T-cell (primary cell): Measurements from ENCODE around the gene TMEM60. TPM values are rescaled to one million over a fixed set of nuclear protein-coding genes. Genes with fewer than 3 reads are reported as not detected.
"Not testable (repeated sequence)": the region's sequence is repeated elsewhere in the genome, so short reads cannot be mapped to it uniquely, and the experiment has no call there.

Experiments
- ATAC-seq, 4 experiments: fragments of 200-7000 bp in 3 of 4; fragments of 150-1000 bp in 1 of 4; cut with Tn5 transposase; replicated peaks in 1 of 4; 1 replicate in 3 of 4; 2 replicates in 1 of 4; pipeline ENCODE4 v1.10.0; 2021; ENCODE audit warnings: moderate library complexity in 3 of 4, mild to moderate bottlenecking in 2 of 4, moderate number of reproducible peaks in 1 of 4
- CTCF ChIA-PET, 2 donors: fragments of 300-600 bp; sonication (Branson Sonifier 250); formaldehyde crosslinking; loops; one replicate each; lab custom pipeline; 2022; ENCODE audit warnings: antibody characterized with exemption in 2 of 2; lab: Charles Lee
- POLR2A ChIA-PET, 2 donors: fragments of 300-600 bp; sonication (Branson Sonifier 250); formaldehyde crosslinking; loops; one replicate each; lab custom pipeline; 2022; ENCODE audit warnings: antibody characterized with exemption in 2 of 2; lab: Charles Lee
- DNase-seq, 35 experiments: peaks; one replicate each; pipeline versions ENCODE4 v3.0.0 to v3.0.0-alpha.2; 2013 to 2023
- H3K27ac ChIP-seq: one replicate; pipeline ENCODE4 v1.5.1; 2013; ENCODE audit warnings: low read length
- H3K27me3 ChIP-seq, 2 experiments: replicated peaks in 1 of 2; 1 replicate in 1 of 2; 2 replicates in 1 of 2; pipeline versions ENCODE4 v1.6.1 to v1.7.0; 2013; ENCODE audit warnings: low read length in 1 of 2, mixed read lengths in 1 of 2; ENCODE audit not compliant: control insufficient read depth in 2 of 2, insufficient read depth in 2 of 2; ENCODE audit errors: extremely low read depth in 1 of 2
- H3K36me3 ChIP-seq, 2 donors: 1 replicate in 1 of 2; 2 replicates in 1 of 2; pipeline versions ENCODE4 v1.6.1 to v1.7.0; 2013; ENCODE audit warnings: low read length in 1 of 2; ENCODE audit not compliant: control insufficient read depth in 2 of 2, insufficient read depth in 1 of 2; ENCODE audit errors: extremely low read depth in 1 of 2
- H3K4me1 ChIP-seq, 2 experiments: 1 replicate in 1 of 2; 2 replicates in 1 of 2; pipeline versions ENCODE4 v1.6.1 to v1.7.0; 2013; ENCODE audit warnings: low read length in 2 of 2, mixed read lengths in 1 of 2; ENCODE audit not compliant: insufficient read depth in 2 of 2, control insufficient read depth in 1 of 2; ENCODE audit errors: extremely low read depth in 1 of 2
- H3K4me3 ChIP-seq, 2 donors: 1 replicate in 1 of 2; 2 replicates in 1 of 2; pipeline versions ENCODE4 v1.5.1 to v1.7.0; 2013; ENCODE audit warnings: mild to moderate bottlenecking in 2 of 2, low read length in 1 of 2, moderate library complexity in 1 of 2; ENCODE audit not compliant: control insufficient read depth in 1 of 2; ENCODE audit errors: extremely low read depth in 1 of 2
- H3K9me3 ChIP-seq: 2 replicates; pipeline ENCODE4 v1.7.0; 2013
- H3K27ac Mint-ChIP-seq, 2 donors: one replicate each; pipeline ENCODE4 v1.8.0; 2020 to 2021; ENCODE audit warnings: mild to moderate bottlenecking in 2 of 2, mixed read lengths in 2 of 2
- H3K27me3 Mint-ChIP-seq, 2 donors: one replicate each; pipeline ENCODE4 v1.8.0; 2021 to 2022; ENCODE audit warnings: mixed read lengths in 2 of 2
- H3K36me3 Mint-ChIP-seq: one replicate; pipeline ENCODE4 v1.8.0; 2021; ENCODE audit warnings: mixed read lengths
- H3K4me1 Mint-ChIP-seq, 3 donors: one replicate each; pipeline ENCODE4 v1.8.0; 2020 to 2022; ENCODE audit warnings: mixed read lengths in 3 of 3, mild to moderate bottlenecking in 1 of 3
- H3K4me3 Mint-ChIP-seq, 3 donors: one replicate each; pipeline ENCODE4 v1.8.0; 2020 to 2022; ENCODE audit warnings: mild to moderate bottlenecking in 3 of 3, mixed read lengths in 3 of 3, moderate library complexity in 3 of 3
- H3K9me3 Mint-ChIP-seq, 3 donors: one replicate each; pipeline ENCODE4 v1.8.0; 2020 to 2022; ENCODE audit warnings: mixed read lengths in 3 of 3
- WGBS: methylation state at CpG from one replicate; pipeline ENCODE4 v1.1.5; 2013; ENCODE audit warnings: missing lambda C conversion rate; ENCODE audit not compliant: insufficient coverage; 5-methylcytosine and 5-hydroxymethylcytosine counted together
- total RNA-seq, 35 experiments: library from RNA in 6 of 35; stranded (reverse) in 6 of 35; fragments of 120-200 nt in 1 of 35; gene quantifications; one replicate each; pipeline versions ENCODE4 v1.2.1 to v1.2.4 and lab custom pipeline; 2013 to 2026

The TMEM60 gene
- total RNA-seq, 5 donors from 2014 or later (not counting 1 experiment from before 2014, with no cell fraction given) = 3.6 to 13.0 (median 10.6) TPM

DNA sequence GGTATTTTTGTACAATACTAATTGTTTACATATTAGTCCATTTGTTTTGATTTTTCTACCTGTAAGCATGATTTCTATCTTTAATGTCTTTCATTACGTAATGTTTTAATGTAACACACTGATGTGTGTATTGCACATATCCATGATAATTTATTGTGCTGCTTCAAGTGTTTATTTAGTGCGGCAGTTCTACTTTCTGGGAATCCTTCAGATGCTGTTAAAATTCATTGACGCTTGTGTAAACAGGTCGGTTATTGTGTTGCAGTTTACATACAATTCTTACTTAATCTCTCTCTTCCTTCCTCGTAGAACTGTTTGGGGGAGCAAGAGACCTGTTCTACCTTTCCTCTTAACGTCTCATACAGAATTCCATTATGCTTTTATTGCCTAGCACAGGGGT lies 6.9 kb downstream of the TMEM60 start:
- H3K9me3 Mint-ChIP-seq = no peaks in the 10 kb centered on the region
- ATAC-seq = no peak
- WGBS = no CpG with 5 or more reads among the region's 6 CpGs
- POLR2A ChIA-PET = no interaction called here
- Histone ChIP-seq H3K9me3 (no peaks in the 10 kb centered on the region), H3K4me1 (peaks cover 0 to 3% of the 10 kb centered on the region in 2 experiments), H3K27me3 (no peaks in the 10 kb centered on the region), H3K27ac (no peak overlapping the region), H3K36me3 (peaks cover 0 to 6% of the 10 kb centered on the region in 2 donors), H3K4me3 (no peak overlapping the region)
- no peak overlapping the region for H3K27ac Mint-ChIP-seq
- no peak overlapping the region for H3K4me3 Mint-ChIP-seq
- H3K27me3 Mint-ChIP-seq = no peaks in the 10 kb centered on the region
- peaks cover 10% of the 10 kb centered on the region for H3K36me3 Mint-ChIP-seq
- CTCF ChIA-PET = no interaction called here
- H3K4me1 Mint-ChIP-seq = peaks cover 18 to 25% (median 23%) of the 10 kb centered on the region in 3 donors
- DNase-seq = no peak

DNA sequence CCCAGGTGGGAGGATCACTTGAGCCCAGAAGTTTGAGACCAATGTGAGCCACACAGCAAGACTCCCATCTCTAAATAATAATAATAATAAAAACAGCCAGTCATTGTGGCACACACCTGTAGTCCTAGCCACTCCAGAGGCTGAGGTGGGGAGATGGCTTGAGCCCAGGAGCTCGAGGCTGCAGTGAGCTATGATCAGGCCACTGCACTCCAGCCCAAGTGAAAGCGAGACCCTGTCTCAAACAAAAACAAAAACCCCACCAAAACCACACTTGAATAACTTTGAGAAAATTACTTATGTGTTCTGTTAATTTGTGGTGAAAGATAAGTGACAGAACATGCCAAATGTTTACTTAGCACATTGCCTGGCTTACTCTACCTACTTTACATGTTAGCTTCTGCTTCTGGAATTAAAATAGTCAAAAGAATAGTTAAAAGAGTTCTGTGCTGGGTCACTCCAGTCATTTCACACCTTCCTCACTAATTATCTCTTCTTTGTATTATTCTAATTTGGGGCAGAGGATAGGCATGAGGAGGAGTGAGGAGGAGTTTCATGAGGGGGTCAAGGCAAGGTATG lies 9.8 kb downstream of the TMEM60 start:
- H3K4me3 Mint-ChIP-seq = no peak overlapping the region
- H3K27ac ChIP-seq = no peak overlapping the region
- ChIA-PET POLR2A (no interaction called here), CTCF (no interaction called here)
- no peaks in the 10 kb centered on the region for H3K4me1 ChIP-seq
- H3K4me1 Mint-ChIP-seq = peaks cover 0 to 6% (median 0%) of the 10 kb centered on the region in 3 donors
- H3K27me3 ChIP-seq = no peaks in the 10 kb centered on the region
- no peak overlapping the region for H3K4me3 ChIP-seq
- H3K27ac Mint-ChIP-seq = peak overlapping the region; percentile 18 to 48
- H3K36me3 Mint-ChIP-seq = peaks cover 16% of the 10 kb centered on the region
- WGBS = 100% methylated on average over 1 of the region's 2 CpGs
- H3K27me3 Mint-ChIP-seq = no peaks in the 10 kb centered on the region
- ATAC-seq = no peak
- DNase-seq = no peak
- H3K9me3 Mint-ChIP-seq = no peaks in the 10 kb centered on the region
- H3K9me3 ChIP-seq = no peaks in the 10 kb centered on the region
- H3K36me3 ChIP-seq = peaks cover 6% of the 10 kb centered on the region in 2 donors

DNA sequence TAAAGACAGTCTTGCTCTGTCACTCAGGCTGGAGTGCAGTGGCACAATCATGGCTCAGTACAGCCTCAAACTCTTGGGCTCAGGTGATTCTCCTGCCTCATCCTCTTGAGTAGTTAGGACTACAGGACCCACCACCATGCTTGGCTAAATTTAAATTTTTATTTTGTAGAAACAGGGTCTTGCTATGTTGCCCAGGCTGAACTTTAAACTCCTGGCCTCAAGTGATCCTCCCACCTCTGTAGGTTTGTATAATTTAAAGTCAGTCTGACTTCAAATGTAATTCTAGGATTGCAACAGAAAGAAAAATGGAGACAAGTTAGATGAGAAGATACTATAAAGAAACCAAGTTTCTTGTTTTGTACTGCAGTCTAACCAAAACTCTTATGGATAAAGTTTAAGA lies 11.5 kb downstream of the TMEM60 start:
- H3K36me3 ChIP-seq = peaks cover 6 to 9% of the 10 kb centered on the region in 2 donors
- no peak overlapping the region for H3K4me3 ChIP-seq
- Mint-ChIP-seq H3K27me3 (no peaks in the 10 kb centered on the region), H3K4me3 (no peak overlapping the region), H3K9me3 (no peaks in the 10 kb centered on the region), H3K36me3 (peaks cover 25% of the 10 kb centered on the region), H3K4me1 (peaks cover 0 to 5% (median 0%) of the 10 kb centered on the region in 3 donors), H3K27ac (peak overlapping the region in 1 of 2 donors; percentile 34)
- ChIA-PET POLR2A (no interaction called here), CTCF (no interaction called here)
- no peaks in the 10 kb centered on the region for H3K4me1 ChIP-seq
- no peaks in the 10 kb centered on the region for H3K9me3 ChIP-seq
- H3K27me3 ChIP-seq = no peaks in the 10 kb centered on the region
- no peak for DNase-seq
- H3K27ac ChIP-seq = no peak overlapping the region
- no peak for ATAC-seq

DNA sequence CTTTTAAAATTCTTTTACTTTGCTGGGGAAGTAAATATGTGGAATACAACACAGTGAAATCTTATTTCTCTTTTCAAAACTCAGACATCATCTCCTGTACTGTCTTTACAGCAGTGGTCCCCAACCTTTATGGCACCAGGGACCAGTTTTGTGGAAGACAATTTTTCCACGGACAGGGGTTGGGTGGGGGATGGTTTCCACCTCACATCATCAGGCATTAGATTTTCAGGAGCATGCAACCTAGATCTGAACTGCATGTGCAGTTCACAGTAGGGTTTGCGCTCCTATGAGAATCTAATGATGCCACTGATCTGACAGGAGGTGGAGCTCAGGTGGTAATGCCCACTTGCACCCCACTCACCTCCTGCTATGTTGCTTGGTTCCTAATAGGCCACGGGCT lies 12.2 kb downstream of the TMEM60 start:
- no peaks in the 10 kb centered on the region for H3K27me3 ChIP-seq
- Mint-ChIP-seq H3K9me3 (no peaks in the 10 kb centered on the region), H3K4me3 (no peak overlapping the region), H3K36me3 (peaks cover 28% of the 10 kb centered on the region), H3K27ac (peak overlapping the region in 1 of 2 donors; percentile 22), H3K4me1 (peaks cover 0 to 6% (median 0%) of the 10 kb centered on the region in 3 donors), H3K27me3 (no peaks in the 10 kb centered on the region)
- H3K9me3 ChIP-seq = no peaks in the 10 kb centered on the region
- ChIA-PET CTCF (no interaction called here), POLR2A (interaction anchor here in 1 of 2 donors (0.6 kb wide), 1 partner anchor 311 kb away, joined by 3 read pairs; no protein-coding TSS in a partner anchor)
- H3K4me3 ChIP-seq = no peak overlapping the region
- H3K4me1 ChIP-seq = no peaks in the 10 kb centered on the region
- WGBS = 100% methylated on average over 1 of the region's 3 CpGs
- DNase-seq = no peak
- H3K27ac ChIP-seq = no peak overlapping the region
- H3K36me3 ChIP-seq = peaks cover 6 to 9% of the 10 kb centered on the region in 2 donors
- no peak for ATAC-seq

DNA sequence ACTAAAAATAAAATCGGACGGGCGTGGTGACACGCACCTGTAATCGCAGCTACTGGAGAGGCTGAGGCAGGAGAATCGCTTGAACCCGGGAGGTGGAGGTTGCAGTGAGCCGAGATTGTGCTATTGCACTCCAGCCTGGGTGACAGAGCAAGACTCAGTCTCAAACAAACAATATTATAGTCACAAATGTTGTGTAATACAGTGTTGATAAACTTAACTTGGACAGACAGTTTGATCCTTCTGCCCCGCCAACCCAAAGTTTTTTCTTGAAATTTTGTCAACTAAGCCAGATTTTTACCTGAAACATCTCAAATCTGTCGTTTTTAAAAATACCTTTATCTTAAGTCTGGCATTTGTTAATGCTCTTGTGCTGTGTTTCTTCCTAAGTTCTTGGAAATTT lies 13.8 kb downstream of the TMEM60 start:
- Mint-ChIP-seq H3K4me1 (peaks cover 0 to 11% (median 0%) of the 10 kb centered on the region in 3 donors), H3K36me3 (peaks cover 36% of the 10 kb centered on the region)
- DNase-seq, H3K27me3 Mint-ChIP-seq, H3K9me3 ChIP-seq, H3K4me3 Mint-ChIP-seq, H3K4me3 ChIP-seq, H3K4me1 ChIP-seq, ATAC-seq, POLR2A ChIA-PET, H3K27ac Mint-ChIP-seq, CTCF ChIA-PET, H3K27ac ChIP-seq, H3K9me3 Mint-ChIP-seq, H3K27me3 ChIP-seq: not testable (repeated sequence)
- 90% methylated on average over 4 of the region's 10 CpGs for WGBS
- H3K36me3 ChIP-seq = peaks cover 6 to 19% of the 10 kb centered on the region in 2 donors

DNA sequence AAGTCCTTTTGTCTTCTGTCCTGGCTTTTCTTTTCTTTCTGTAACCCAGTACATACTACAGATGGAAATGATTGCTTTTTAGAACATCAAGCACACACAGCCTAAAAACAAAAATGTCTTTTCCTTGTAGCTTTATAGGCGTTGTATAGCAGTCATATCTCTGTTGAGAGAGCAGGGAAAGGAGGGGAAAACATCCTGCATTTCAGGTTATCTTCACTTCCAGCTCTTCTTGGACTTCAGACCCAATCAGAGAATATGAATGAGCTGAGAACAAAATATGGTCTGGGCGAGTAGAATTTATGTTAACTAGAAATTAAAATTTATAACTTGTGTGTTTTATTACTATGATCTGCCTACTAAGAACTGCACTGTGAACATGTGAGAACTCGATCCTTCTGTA lies 14.7 kb downstream of the TMEM60 start:
- H3K27ac ChIP-seq = no peak overlapping the region
- no peaks in the 10 kb centered on the region for H3K27me3 ChIP-seq
- Mint-ChIP-seq H3K4me3 (no peak overlapping the region), H3K36me3 (peaks cover 39% of the 10 kb centered on the region), H3K27me3 (no peaks in the 10 kb centered on the region), H3K27ac (peak overlapping the region; percentile 23 to 39), H3K4me1 (peaks cover 0 to 8% (median 0%) of the 10 kb centered on the region in 3 donors), H3K9me3 (no peaks in the 10 kb centered on the region)
- H3K4me3 ChIP-seq = no peak overlapping the region
- no CpG with 5 or more reads among the region's 3 CpGs for WGBS
- peaks cover 7 to 23% of the 10 kb centered on the region in 2 donors for H3K36me3 ChIP-seq
- ChIA-PET CTCF (interaction anchor here in 1 of 2 donors (1.3 kb wide), 1 partner anchor 24 kb away, joined by 3 read pairs; no protein-coding TSS in a partner anchor), POLR2A (no interaction called here)
- no peaks in the 10 kb centered on the region for H3K4me1 ChIP-seq
- no peak for DNase-seq
- no peaks in the 10 kb centered on the region for H3K9me3 ChIP-seq
- ATAC-seq = no peak
